Panc1 (cell line): ENCODE measurements around the gene RSL24D1. TPM values are rescaled to one million over a fixed set of nuclear protein-coding genes. Genes with fewer than 3 reads are reported as not detected.

ENCODE experiments used
- ATAC-seq: fragments of 200-7000 bp; cut with Tn5 transposase; 2 replicates; pipeline ENCODE4 v1.9.1; 2020; ENCODE audit warnings: mild to moderate bottlenecking, moderate library complexity
- BruUV-seq: library from RNA; stranded (reverse); fragments of 400-500 nt; replicated peaks from 2 replicates; lab custom pipeline; 2021; lab: Mats Ljungman, UMichigan
- CTCF ChIA-PET: fragments of 300-600 bp; sonication (Branson Sonifier 250); formaldehyde crosslinking; loops from one replicate; lab custom pipeline; 2022; ENCODE audit warnings: antibody characterized with exemption; lab: Charles Lee
- POLR2A ChIA-PET: fragments of 300-600 bp; sonication (Branson Sonifier 250); formaldehyde crosslinking; loops from one replicate; lab custom pipeline; 2022; ENCODE audit warnings: antibody characterized with exemption; lab: Charles Lee
- DNase-seq: peaks from one replicate; pipeline ENCODE4 v3.0.0-alpha.2; 2010; ENCODE audit warnings: low read depth, low spot score
- H3K27ac ChIP-seq: 2 replicates; pipeline ENCODE4 v1.5.1; 2011; ENCODE audit warnings: mild to moderate bottlenecking, low read length, inconsistent platforms
- H3K27me3 ChIP-seq: fragments of 200-500 bp; sonication (Bioruptor generic); 2 replicates; pipeline ENCODE4 v1.6.0; 2014; ENCODE audit warnings: low read length, inconsistent platforms; ENCODE audit not compliant: control insufficient read depth, insufficient read depth
- H3K36me3 ChIP-seq: fragments of 200-500 bp; sonication (Bioruptor generic); 2 replicates; pipeline ENCODE4 v1.5.1; 2014; ENCODE audit warnings: inconsistent platforms, mild to moderate bottlenecking, low read length, moderate library complexity; ENCODE audit not compliant: control insufficient read depth, insufficient read depth
- H3K4me1 ChIP-seq: 2 replicates; pipeline ENCODE4 v1.5.1; 2011; ENCODE audit warnings: inconsistent platforms, mild to moderate bottlenecking, low read length, moderate library complexity; ENCODE audit not compliant: control insufficient read depth, insufficient read depth
- H3K4me3 ChIP-seq, 2 experiments: 2 replicates each; pipeline ENCODE4 v1.5.1; 2011 to 2012; ENCODE audit warnings: low read depth in 2 of 2, low read length in 2 of 2, mild to moderate bottlenecking in 2 of 2, inconsistent platforms in 1 of 2, moderate library complexity in 1 of 2
- H3K9me3 ChIP-seq: fragments of 200-500 bp; sonication (Bioruptor generic); 2 replicates; pipeline ENCODE4 v1.5.1; 2014; ENCODE audit warnings: low read depth, mild to moderate bottlenecking, inconsistent platforms, low read length, moderate library complexity; ENCODE audit not compliant: control insufficient read depth, insufficient read depth
- POLR2AphosphoS5 ChIP-seq: IDR thresholded peaks from 2 replicates; pipeline ENCODE4 v1.6.1; 2012; ENCODE audit warnings: mild to moderate bottlenecking, low read depth, low read length, moderate library complexity
- SIN3A ChIP-seq: IDR thresholded peaks from 2 replicates; pipeline ENCODE4 v1.6.1; 2012; ENCODE audit warnings: low read depth, mild to moderate bottlenecking, low read length, moderate library complexity, borderline replicate concordance; ENCODE audit not compliant: insufficient read depth
- TCF7L2 ChIP-seq: IDR thresholded peaks from 2 replicates; pipeline ENCODE4 v1.6.1; 2011; ENCODE audit warnings: mild to moderate bottlenecking, low read depth, low read length, inconsistent platforms
- in situ Hi-C: cut with HindIII; loops from 2 replicates; pipeline ENCODE4 v1.10.0; 2016; ENCODE audit warnings: low sequenced_read_pairs, low pct_unique_long_range_greater_than_20kb
- intact Hi-C: fragments of 100-400 bp; cut with micrococcal nuclease; formaldehyde crosslinking; loops from one replicate; pipeline ENCODE4 v1.10.0; 2022; ENCODE audit not compliant: unreplicated experiment
- total RNA-seq: library from RNA; stranded (reverse); gene quantifications from one replicate; pipeline ENCODE4 v1.2.1, GENCODE V29; 2021; ENCODE audit not compliant: unreplicated experiment
- TF ChIP-seq, protein P1 (sequence below): fragments of 450-650 bp; IDR thresholded peaks from 2 replicates; pipeline ENCODE4 v1.5.1; 2017; ENCODE audit warnings: mild to moderate bottlenecking
- TF ChIP-seq, protein P2 (sequence below), 2 experiments: IDR thresholded peaks; 2 replicates each; pipeline ENCODE4 v1.6.1; 2011 to 2012; ENCODE audit warnings: low read depth in 2 of 2, control low read depth in 1 of 2, low read length in 1 of 2, mild to moderate bottlenecking in 1 of 2, moderate library complexity in 1 of 2; ENCODE audit not compliant: insufficient read depth in 1 of 2

RSL24D1 gene
- total RNA-seq, 1 experiment from 2014 or later: 59.8 TPM

DNA sequence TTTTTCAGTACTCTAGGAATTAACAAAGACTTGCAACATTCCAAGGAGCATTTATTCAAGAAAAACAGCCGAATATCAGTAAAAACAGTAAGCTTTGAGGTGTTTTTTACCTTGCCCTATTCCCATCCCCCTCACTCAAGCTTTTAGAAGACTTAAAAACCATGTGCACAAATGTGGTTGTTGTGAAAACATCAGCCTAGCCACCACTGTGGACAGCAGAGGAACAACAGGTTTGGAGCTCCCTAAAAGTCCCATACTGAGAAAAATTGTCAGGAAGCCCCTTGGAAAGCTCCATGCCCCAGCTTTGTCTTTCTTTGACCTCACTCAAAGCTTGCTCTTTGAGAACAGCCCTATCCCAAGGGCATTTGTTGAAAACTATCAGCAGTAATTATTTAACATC is 34.7 kb upstream of the RSL24D1 start:
- TF ChIP-seq POLR2AphosphoS5 (no peak), TCF7L2 (no peak), SIN3A (no peak)
- TF ChIP-seq, protein P1, sequence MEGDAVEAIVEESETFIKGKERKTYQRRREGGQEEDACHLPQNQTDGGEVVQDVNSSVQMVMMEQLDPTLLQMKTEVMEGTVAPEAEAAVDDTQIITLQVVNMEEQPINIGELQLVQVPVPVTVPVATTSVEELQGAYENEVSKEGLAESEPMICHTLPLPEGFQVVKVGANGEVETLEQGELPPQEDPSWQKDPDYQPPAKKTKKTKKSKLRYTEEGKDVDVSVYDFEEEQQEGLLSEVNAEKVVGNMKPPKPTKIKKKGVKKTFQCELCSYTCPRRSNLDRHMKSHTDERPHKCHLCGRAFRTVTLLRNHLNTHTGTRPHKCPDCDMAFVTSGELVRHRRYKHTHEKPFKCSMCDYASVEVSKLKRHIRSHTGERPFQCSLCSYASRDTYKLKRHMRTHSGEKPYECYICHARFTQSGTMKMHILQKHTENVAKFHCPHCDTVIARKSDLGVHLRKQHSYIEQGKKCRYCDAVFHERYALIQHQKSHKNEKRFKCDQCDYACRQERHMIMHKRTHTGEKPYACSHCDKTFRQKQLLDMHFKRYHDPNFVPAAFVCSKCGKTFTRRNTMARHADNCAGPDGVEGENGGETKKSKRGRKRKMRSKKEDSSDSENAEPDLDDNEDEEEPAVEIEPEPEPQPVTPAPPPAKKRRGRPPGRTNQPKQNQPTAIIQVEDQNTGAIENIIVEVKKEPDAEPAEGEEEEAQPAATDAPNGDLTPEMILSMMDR: no peak
- TF ChIP-seq, protein P2, sequence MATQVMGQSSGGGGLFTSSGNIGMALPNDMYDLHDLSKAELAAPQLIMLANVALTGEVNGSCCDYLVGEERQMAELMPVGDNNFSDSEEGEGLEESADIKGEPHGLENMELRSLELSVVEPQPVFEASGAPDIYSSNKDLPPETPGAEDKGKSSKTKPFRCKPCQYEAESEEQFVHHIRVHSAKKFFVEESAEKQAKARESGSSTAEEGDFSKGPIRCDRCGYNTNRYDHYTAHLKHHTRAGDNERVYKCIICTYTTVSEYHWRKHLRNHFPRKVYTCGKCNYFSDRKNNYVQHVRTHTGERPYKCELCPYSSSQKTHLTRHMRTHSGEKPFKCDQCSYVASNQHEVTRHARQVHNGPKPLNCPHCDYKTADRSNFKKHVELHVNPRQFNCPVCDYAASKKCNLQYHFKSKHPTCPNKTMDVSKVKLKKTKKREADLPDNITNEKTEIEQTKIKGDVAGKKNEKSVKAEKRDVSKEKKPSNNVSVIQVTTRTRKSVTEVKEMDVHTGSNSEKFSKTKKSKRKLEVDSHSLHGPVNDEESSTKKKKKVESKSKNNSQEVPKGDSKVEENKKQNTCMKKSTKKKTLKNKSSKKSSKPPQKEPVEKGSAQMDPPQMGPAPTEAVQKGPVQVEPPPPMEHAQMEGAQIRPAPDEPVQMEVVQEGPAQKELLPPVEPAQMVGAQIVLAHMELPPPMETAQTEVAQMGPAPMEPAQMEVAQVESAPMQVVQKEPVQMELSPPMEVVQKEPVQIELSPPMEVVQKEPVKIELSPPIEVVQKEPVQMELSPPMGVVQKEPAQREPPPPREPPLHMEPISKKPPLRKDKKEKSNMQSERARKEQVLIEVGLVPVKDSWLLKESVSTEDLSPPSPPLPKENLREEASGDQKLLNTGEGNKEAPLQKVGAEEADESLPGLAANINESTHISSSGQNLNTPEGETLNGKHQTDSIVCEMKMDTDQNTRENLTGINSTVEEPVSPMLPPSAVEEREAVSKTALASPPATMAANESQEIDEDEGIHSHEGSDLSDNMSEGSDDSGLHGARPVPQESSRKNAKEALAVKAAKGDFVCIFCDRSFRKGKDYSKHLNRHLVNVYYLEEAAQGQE (IDR thresholded peaks at IDR 0.05; ENCODE audit: insufficient read depth in 1 of 2, low read depth in 2 of 2, low read length in 1 of 2): no peak
- Histone ChIP-seq H3K4me3 (no peak overlapping the region), H3K27me3 (no peaks in the 10 kb centered on the region; the same call in 1 of the 2 replicates), H3K9me3 (no peaks in the 10 kb centered on the region), H3K4me1 (no peaks in the 10 kb centered on the region), H3K36me3 (no peaks in the 10 kb centered on the region), H3K27ac (no peak overlapping the region)
- POLR2A ChIA-PET: interaction anchor here (0.7 kb wide), 1 partner anchor 24 kb away, joined by 3 read pairs; no protein-coding TSS in a partner anchor
- in situ Hi-C loops: no loop called here
- intact Hi-C loops: no loop called here
- BruUV-seq: no TSS peak
- CTCF ChIA-PET: no interaction called here
- DNase-seq (no peak), ATAC-seq (no peak)

DNA sequence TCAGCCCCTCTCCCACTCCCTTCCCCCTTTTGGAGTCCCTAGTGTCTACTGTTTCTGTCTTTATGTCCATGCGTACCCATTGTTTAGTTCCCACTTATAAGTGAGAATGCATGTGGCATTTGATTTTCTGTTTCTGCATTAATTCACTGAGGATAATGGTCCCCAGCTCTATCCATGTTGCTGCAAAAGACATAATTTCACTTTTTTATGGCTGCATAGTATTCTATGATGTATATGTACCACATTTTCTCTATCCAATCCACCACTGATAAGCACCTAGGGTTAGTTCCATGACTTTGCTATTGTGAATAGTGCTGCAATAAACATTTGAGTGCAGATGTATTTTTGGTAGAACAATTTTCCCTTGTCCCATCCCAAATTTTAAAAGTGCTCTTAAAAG is 34.2 kb upstream of the RSL24D1 start:
- Histone ChIP-seq H3K27ac (no peak overlapping the region), H3K9me3 (no peaks in the 10 kb centered on the region), H3K4me3 (no peak overlapping the region), H3K4me1 (no peaks in the 10 kb centered on the region), H3K36me3 (no peaks in the 10 kb centered on the region), H3K27me3 (no peaks in the 10 kb centered on the region)
- no TSS peak for BruUV-seq
- ChIA-PET CTCF (no interaction called here), POLR2A (no interaction called here)
- in situ Hi-C loops: no loop called here
- no peak for ATAC-seq
- intact Hi-C loops: no loop called here
- DNase-seq: no peak
- TF ChIP-seq SIN3A: no peak
- TF ChIP-seq TCF7L2: no peak
- TF ChIP-seq, protein P1: no peak
